ENCODE data around the gene TRIM4.

The TRIM4 gene

DNA sequence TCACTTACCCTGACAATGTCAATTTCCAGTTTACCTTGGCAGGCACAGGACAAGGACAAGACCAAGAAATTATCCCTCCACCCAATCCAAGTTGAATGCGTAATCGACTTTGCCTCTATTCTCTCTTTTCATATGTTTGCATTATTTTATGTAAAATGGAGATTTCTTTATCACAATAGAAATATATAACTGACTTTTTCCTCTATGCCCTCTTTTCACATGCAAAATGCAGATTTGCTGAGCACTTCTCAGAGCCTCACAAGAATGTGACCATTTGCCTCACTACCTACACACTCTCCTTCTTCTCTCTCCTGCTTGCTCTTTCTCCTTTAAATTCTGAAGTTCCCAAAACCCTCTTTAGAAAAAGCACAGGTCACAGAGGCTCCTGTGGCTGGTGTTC, 76.4 kb downstream of the TRIM4 start:
- DNase-seq (ENCODE audit: low spot score), result no peak
